ENCODE data around the gene NFRKB. TPM values are rescaled to one million over a fixed set of nuclear protein-coding genes. Genes with fewer than 3 reads are reported as not detected.
"Not testable (repeated sequence)": the region's sequence is repeated elsewhere in the genome, so short reads cannot be mapped to it uniquely, and the experiment has no call there.

NFRKB gene
- total RNA-seq, 1 experiment from 2014 or later: 27.4 TPM

DNA sequence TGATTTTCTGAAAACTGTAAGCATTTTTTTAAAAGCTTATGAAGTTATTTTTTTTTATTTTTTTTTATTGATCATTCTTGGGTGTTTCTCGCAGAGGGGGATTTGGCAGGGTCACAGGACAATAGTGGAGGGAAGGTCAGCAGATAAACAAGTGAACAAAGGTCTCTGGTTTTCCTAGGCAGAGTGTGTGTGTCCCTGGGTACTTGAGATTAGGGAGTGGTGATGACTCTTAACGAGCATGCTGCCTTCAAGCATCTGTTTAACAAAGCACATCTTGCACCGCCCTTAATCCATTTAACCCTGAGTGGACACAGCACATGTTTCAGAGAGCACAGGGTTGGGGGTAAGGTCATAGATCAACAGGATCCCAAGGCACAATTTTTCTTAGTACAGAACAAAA lies 48.0 kb downstream of the NFRKB start:
- H3K9ac ChIP-seq (ENCODE audit: low read length); H3K9me2 ChIP-seq (ENCODE audit: insufficient read depth); intact Hi-C loops (cut with micrococcal nuclease); H3K27ac ChIP-seq (ENCODE audit: low read depth, low read length); H2AFZ ChIP-seq (ENCODE audit: low read depth, low read length, poor library complexity, severe bottlenecking); ATAC-seq; H3K4me3 ChIP-seq (replicated peaks in 1 of 2; ENCODE audit: low read depth in 1 of 2, low read length in 2 of 2); CTCF ChIA-PET; H3K4me1 ChIP-seq (ENCODE audit: control insufficient read depth in 1 of 2, insufficient read depth in 2 of 2, low read length in 2 of 2); H3K36me3 ChIP-seq (ENCODE audit: control insufficient read depth in 1 of 2, insufficient read depth in 2 of 2, low read length in 2 of 2); H3K4me2 ChIP-seq (ENCODE audit: low read length); DNase-seq (ENCODE audit: low read depth, low spot score); H3K9me3 ChIP-seq (ENCODE audit: control insufficient read depth in 1 of 2, insufficient read depth in 1 of 2, low read depth in 1 of 2, low read length in 2 of 2); POLR2A ChIA-PET; RAD21 ChIA-PET (ENCODE audit: low non-redundant PET in 1 of 2, low total read pairs in 2 of 2, uncharacterized antibody in 2 of 2, unreplicated experiment in 2 of 2); BruUV-seq (replicated peaks); H4K20me1 ChIP-seq (ENCODE audit: insufficient read depth); H3K79me2 ChIP-seq (ENCODE audit: insufficient read depth, low read length); H3K27me3 ChIP-seq (ENCODE audit: insufficient read depth, low read length): not testable (repeated sequence)

GRCh38 chr11:129846508-129847335 lies 48.7 kb downstream of the NFRKB start:
- POLR2A ChIA-PET: no interaction called here

More at GRCh38 chr11:129846508-129847335, 48.7 kb downstream of the NFRKB start:
- Histone ChIP-seq H3K9me3 (ENCODE audit: control insufficient read depth in 1 of 2, insufficient read depth in 1 of 2, low read depth in 1 of 2, low read length in 2 of 2) (no peaks in the 10 kb centered on the region), H3K9me2 (ENCODE audit: insufficient read depth) (no peaks in the 10 kb centered on the region), H4K20me1 (ENCODE audit: insufficient read depth) (no peaks in the 10 kb centered on the region), H3K4me3 (replicated peaks in 1 of 2; ENCODE audit: low read depth in 1 of 2, low read length in 2 of 2) (no peak overlapping the region), H3K36me3 (ENCODE audit: control insufficient read depth in 1 of 2, insufficient read depth in 2 of 2, low read length in 2 of 2) (no peaks in the 10 kb centered on the region), H3K4me1 (ENCODE audit: control insufficient read depth in 1 of 2, insufficient read depth in 2 of 2, low read length in 2 of 2) (no peaks in the 10 kb centered on the region), H3K27me3 (ENCODE audit: insufficient read depth, low read length) (no peaks in the 10 kb centered on the region), H3K4me2 (ENCODE audit: low read length) (no peak overlapping the region), H3K79me2 (ENCODE audit: insufficient read depth, low read length) (no peaks in the 10 kb centered on the region), H3K9ac (ENCODE audit: low read length) (no peak overlapping the region), H3K27ac (ENCODE audit: low read depth, low read length) (no peak overlapping the region), H2AFZ (ENCODE audit: low read depth, low read length, poor library complexity, severe bottlenecking) (peak overlapping the region; percentile 6)
- DNase-seq (ENCODE audit: low read depth, low spot score) (no peak), ATAC-seq (no peak)
- CTCF ChIA-PET: no interaction called here
- no peak for TF ChIP-seq ZFX (IDR thresholded peaks at IDR 0.05)
- no peak for TF ChIP-seq CBX3 (IDR thresholded peaks at IDR 0.05; ENCODE audit: low read depth)
- no peak for TF ChIP-seq ATF3 (IDR thresholded peaks at IDR 0.05)
- TF ChIP-seq EZH2 (IDR thresholded peaks at IDR 0.05): no peak
- TF ChIP-seq JUND (IDR thresholded peaks at IDR 0.05): no peak
- no peak for TF ChIP-seq ELF1 (IDR thresholded peaks at IDR 0.05; ENCODE audit: borderline replicate concordance, low read depth)
- no TSS peak for BruUV-seq (replicated peaks)
- RAD21 ChIA-PET (ENCODE audit: low non-redundant PET in 1 of 2, low total read pairs in 2 of 2, uncharacterized antibody in 2 of 2, unreplicated experiment in 2 of 2): no interaction called here
- intact Hi-C loops (cut with micrococcal nuclease): no loop called here

Other genes with a start within 250 kb of the NFRKB start
- gene TMEM45B, start 79.7 kb downstream of the NFRKB start, total RNA-seq (2021; ENCODE audit: unreplicated experiment): not detected
- gene PRDM10, start 107.3 kb upstream of the NFRKB start, total RNA-seq (2021; ENCODE audit: unreplicated experiment): 9.2 TPM
- gene APLP2, start 174.3 kb upstream of the NFRKB start, total RNA-seq (2021; ENCODE audit: unreplicated experiment): 210 TPM